GM12801 (cell line): ENCODE measurements around the gene SLBP.

Source experiments
- CTCF ChIP-seq: IDR thresholded peaks from one replicate; pipeline ENCODE4 v1.5.1; 2011; ENCODE audit warnings: control low read depth; ENCODE audit not compliant: insufficient read length; ENCODE audit errors: extremely low read depth

Gene SLBP

GRCh38 chr4:1664141-1664540 is 48.0 kb downstream of the SLBP start:
- TF ChIP-seq CTCF: no peak

GRCh38 chr4:1663549-1663948 is 48.6 kb downstream of the SLBP start:
- TF ChIP-seq CTCF: no peak

GRCh38 chr4:1661695-1662094 is 50.4 kb downstream of the SLBP start:
- no peak for TF ChIP-seq CTCF

- no peak for TF ChIP-seq CTCF
These were observed 51.0 kb downstream of the SLBP start for GRCh38 chr4:1660948-1661677.

GRCh38 chr4:1659104-1660043 is 52.7 kb downstream of the SLBP start:
- TF ChIP-seq CTCF: no peak

- no peak for TF ChIP-seq CTCF
These were observed 53.5 kb downstream of the SLBP start for GRCh38 chr4:1658581-1658980.

GRCh38 chr4:1658146-1658545 is 54.0 kb downstream of the SLBP start:
- TF ChIP-seq CTCF: no peak
